Measurements from ENCODE around the gene CCDC122. TPM values are rescaled to one million over a fixed set of nuclear protein-coding genes. Genes with fewer than 3 reads are reported as not detected.
A peak's percentile ranks its signal among the peaks of the same experiment; 100 is the strongest.

CCDC122 gene
- polyA plus RNA-seq (2013) = 8.8 and 10.9 TPM in 2 replicates

- Histone ChIP-seq H3K27me3 (ENCODE audit: insufficient read depth, low read length) (no peaks in the 10 kb centered on the region), H3K27ac (ENCODE audit: low read depth, low read length) (peak within 1 kb of the TSS; percentile 77), H2AK5ac (ENCODE audit: low read length) (peak within 1 kb of the TSS; percentile 41), H4K12ac (ENCODE audit: low read depth, low read length) (peak within 1 kb of the TSS; percentile 94), H2AFZ (ENCODE audit: insufficient read depth, low read length, poor library complexity) (peak within 1 kb of the TSS; percentile 92), H3K4me1 (ENCODE audit: control insufficient read depth in 1 of 2, insufficient read depth in 2 of 2, low read length in 2 of 2) (peaks cover 5 to 6% of the 10 kb centered on the region in 2 experiments), H3K9me3 (ENCODE audit: insufficient read depth, low read depth, low read length) (no peaks in the 10 kb centered on the region), H3K9ac (ENCODE audit: low read length) (peak within 1 kb of the TSS; percentile 81), H4K8ac (ENCODE audit: low read depth, low read length) (peak within 1 kb of the TSS; percentile 97), H3K79me1 (ENCODE audit: low read length) (peaks cover 15% of the 10 kb centered on the region), H3K4me3 (ENCODE audit: low read depth, low read length) (peak within 1 kb of the TSS; percentile 89), H2BK120ac (ENCODE audit: insufficient read depth, low read length, poor library complexity) (peak within 1 kb of the TSS; percentile 86), H3K79me2 (ENCODE audit: control insufficient read depth, insufficient read depth, low read length, poor library complexity) (peaks cover 10% of the 10 kb centered on the region), H4K91ac (ENCODE audit: low read depth, low read length) (peak within 1 kb of the TSS; percentile 91), H3K18ac (ENCODE audit: low read length) (peak within 1 kb of the TSS; percentile 95), H3K4me2 (ENCODE audit: low read length) (peak within 1 kb of the TSS; percentile 71), H3K36me3 (ENCODE audit: control insufficient read depth in 1 of 2, insufficient read depth in 2 of 2, low read length in 2 of 2) (no peaks in the 10 kb centered on the region), H2BK5ac (ENCODE audit: low read depth, low read length, poor library complexity) (peak within 1 kb of the TSS; percentile 84), H3K23ac (ENCODE audit: low read length) (no peak within 1 kb of the TSS), H3K4ac (ENCODE audit: low read depth, low read length) (peak within 1 kb of the TSS; percentile 82), H2BK12ac (ENCODE audit: low read length) (peak within 1 kb of the TSS; percentile 90), H3K14ac (ENCODE audit: low read length) (peak within 1 kb of the TSS; percentile 95)
- peak; percentile 94 to 95 for DNase-seq
- no CpG with 5 or more reads among the region's 78 CpGs for WGBS (ENCODE audit: extremely low coverage, insufficient coverage, insufficient read length)
Measured at GRCh38 chr13:43878892-43879754, at the start of gene CCDC122. Gene CCDC122 (minus strand): TSS chr13:43879740. CDS start chr13:43869376, 10,364 bp downstream.

GRCh38 chr13:43924549-43925245 lies 45.2 kb upstream of the CCDC122 start:
- H3K9ac ChIP-seq (ENCODE audit: low read length) = no peak overlapping the region
- H3K18ac ChIP-seq (ENCODE audit: low read length) = no peak overlapping the region
- no peak overlapping the region for H2BK120ac ChIP-seq (ENCODE audit: insufficient read depth, low read length, poor library complexity)
- WGBS (ENCODE audit: extremely low coverage, insufficient coverage, insufficient read length) = no CpG with 5 or more reads among the region's 5 CpGs
- H3K23ac ChIP-seq (ENCODE audit: low read length) = no peak overlapping the region
- H3K14ac ChIP-seq (ENCODE audit: low read length) = no peak overlapping the region
- H3K27me3 ChIP-seq (ENCODE audit: insufficient read depth, low read length) = no peaks in the 10 kb centered on the region
- H2BK5ac ChIP-seq (ENCODE audit: low read depth, low read length, poor library complexity) = no peak overlapping the region
- no peak overlapping the region for H2BK12ac ChIP-seq (ENCODE audit: low read length)
- no peaks in the 10 kb centered on the region for H3K4me1 ChIP-seq (ENCODE audit: control insufficient read depth in 1 of 2, insufficient read depth in 2 of 2, low read length in 2 of 2)
- no peak overlapping the region for H3K4me3 ChIP-seq (ENCODE audit: low read depth, low read length)
- no peak overlapping the region for H2AFZ ChIP-seq (ENCODE audit: insufficient read depth, low read length, poor library complexity)
- H3K79me2 ChIP-seq (ENCODE audit: control insufficient read depth, insufficient read depth, low read length, poor library complexity) = no peaks in the 10 kb centered on the region
- no peak overlapping the region for H3K4me2 ChIP-seq (ENCODE audit: low read length)
- H4K12ac ChIP-seq (ENCODE audit: low read depth, low read length) = no peak overlapping the region
- no peaks in the 10 kb centered on the region for H3K36me3 ChIP-seq (ENCODE audit: control insufficient read depth in 1 of 2, insufficient read depth in 2 of 2, low read length in 2 of 2)
- H4K91ac ChIP-seq (ENCODE audit: low read depth, low read length) = no peak overlapping the region
- H4K8ac ChIP-seq (ENCODE audit: low read depth, low read length) = no peak overlapping the region
- no peak for DNase-seq
- no peak overlapping the region for H3K4ac ChIP-seq (ENCODE audit: low read depth, low read length)
- no peaks in the 10 kb centered on the region for H3K9me3 ChIP-seq (ENCODE audit: insufficient read depth, low read depth, low read length)
- H3K79me1 ChIP-seq (ENCODE audit: low read length) = no peaks in the 10 kb centered on the region
- no peak overlapping the region for H3K27ac ChIP-seq (ENCODE audit: low read depth, low read length)
- no peak overlapping the region for H2AK5ac ChIP-seq (ENCODE audit: low read length)

GRCh38 chr13:43920965-43921674 lies 41.6 kb upstream of the CCDC122 start:
- no peak overlapping the region for H3K4me3 ChIP-seq (ENCODE audit: low read depth, low read length)
- no CpG with 5 or more reads among the region's 1 CpG for WGBS (ENCODE audit: extremely low coverage, insufficient coverage, insufficient read length)
- no peak overlapping the region for H3K18ac ChIP-seq (ENCODE audit: low read length)
- H3K4ac ChIP-seq (ENCODE audit: low read depth, low read length) = no peak overlapping the region
- no peak overlapping the region for H4K91ac ChIP-seq (ENCODE audit: low read depth, low read length)
- H3K14ac ChIP-seq (ENCODE audit: low read length) = no peak overlapping the region
- no peak overlapping the region for H2AK5ac ChIP-seq (ENCODE audit: low read length)
- H3K79me1 ChIP-seq (ENCODE audit: low read length) = no peaks in the 10 kb centered on the region
- no peak overlapping the region for H4K8ac ChIP-seq (ENCODE audit: low read depth, low read length)
- H3K27me3 ChIP-seq (ENCODE audit: insufficient read depth, low read length) = no peaks in the 10 kb centered on the region
- H2AFZ ChIP-seq (ENCODE audit: insufficient read depth, low read length, poor library complexity) = no peak overlapping the region
- no peaks in the 10 kb centered on the region for H3K9me3 ChIP-seq (ENCODE audit: insufficient read depth, low read depth, low read length)
- H3K4me2 ChIP-seq (ENCODE audit: low read length) = no peak overlapping the region
- no peak overlapping the region for H2BK5ac ChIP-seq (ENCODE audit: low read depth, low read length, poor library complexity)
- no peaks in the 10 kb centered on the region for H3K79me2 ChIP-seq (ENCODE audit: control insufficient read depth, insufficient read depth, low read length, poor library complexity)
- H3K23ac ChIP-seq (ENCODE audit: low read length) = no peak overlapping the region
- H4K12ac ChIP-seq (ENCODE audit: low read depth, low read length) = no peak overlapping the region
- no peak overlapping the region for H3K9ac ChIP-seq (ENCODE audit: low read length)
- no peak overlapping the region for H2BK120ac ChIP-seq (ENCODE audit: insufficient read depth, low read length, poor library complexity)
- no peak for DNase-seq
- H3K36me3 ChIP-seq (ENCODE audit: control insufficient read depth in 1 of 2, insufficient read depth in 2 of 2, low read length in 2 of 2) = no peaks in the 10 kb centered on the region
- no peak overlapping the region for H2BK12ac ChIP-seq (ENCODE audit: low read length)
- H3K27ac ChIP-seq (ENCODE audit: low read depth, low read length) = no peak overlapping the region
- no peaks in the 10 kb centered on the region for H3K4me1 ChIP-seq (ENCODE audit: control insufficient read depth in 1 of 2, insufficient read depth in 2 of 2, low read length in 2 of 2)

- Histone ChIP-seq H3K79me2 (ENCODE audit: control insufficient read depth, insufficient read depth, low read length, poor library complexity) (no peaks in the 10 kb centered on the region), H3K18ac (ENCODE audit: low read length) (no peak overlapping the region)
- DNase-seq = no peak
Measured at GRCh38 chr13:43918636-43919035, 39.1 kb upstream of the CCDC122 start.

More at GRCh38 chr13:43918636-43919035, 39.1 kb upstream of the CCDC122 start:
- Histone ChIP-seq H3K4me1 (ENCODE audit: control insufficient read depth in 1 of 2, insufficient read depth in 2 of 2, low read length in 2 of 2) (no peaks in the 10 kb centered on the region), H3K4me2 (ENCODE audit: low read length) (no peak overlapping the region), H4K12ac (ENCODE audit: low read depth, low read length) (no peak overlapping the region), H3K27me3 (ENCODE audit: insufficient read depth, low read length) (no peaks in the 10 kb centered on the region), H3K9me3 (ENCODE audit: insufficient read depth, low read depth, low read length) (no peaks in the 10 kb centered on the region), H3K79me1 (ENCODE audit: low read length) (no peaks in the 10 kb centered on the region), H2BK12ac (ENCODE audit: low read length) (no peak overlapping the region), H2AK5ac (ENCODE audit: low read length) (no peak overlapping the region), H2BK5ac (ENCODE audit: low read depth, low read length, poor library complexity) (no peak overlapping the region), H3K14ac (ENCODE audit: low read length) (no peak overlapping the region), H3K36me3 (ENCODE audit: control insufficient read depth in 1 of 2, insufficient read depth in 2 of 2, low read length in 2 of 2) (no peaks in the 10 kb centered on the region), H3K4me3 (ENCODE audit: low read depth, low read length) (no peak overlapping the region), H3K27ac (ENCODE audit: low read depth, low read length) (no peak overlapping the region), H4K8ac (ENCODE audit: low read depth, low read length) (no peak overlapping the region), H3K4ac (ENCODE audit: low read depth, low read length) (no peak overlapping the region), H3K9ac (ENCODE audit: low read length) (no peak overlapping the region), H2AFZ (ENCODE audit: insufficient read depth, low read length, poor library complexity) (no peak overlapping the region), H4K91ac (ENCODE audit: low read depth, low read length) (no peak overlapping the region), H3K23ac (ENCODE audit: low read length) (no peak overlapping the region), H2BK120ac (ENCODE audit: insufficient read depth, low read length, poor library complexity) (no peak overlapping the region)
- no CpG with 5 or more reads among the region's 5 CpGs for WGBS (ENCODE audit: extremely low coverage, insufficient coverage, insufficient read length)

Measured in trophoblast cell (in vitro differentiated cells and primary cell).